Measurements from ENCODE around the gene MLPH.

The MLPH gene

GRCh38 chr2:237564526-237565131 lies 77.6 kb downstream of the MLPH start:
- no peak for DNase-seq (ENCODE audit: low read depth in 2 of 3, low spot score in 1 of 3)

- DNase-seq (ENCODE audit: low read depth in 2 of 3, low spot score in 1 of 3), result no peak
Observed at GRCh38 chr2:237565974-237566373, 78.9 kb downstream of the MLPH start.

- no peak for DNase-seq (ENCODE audit: low read depth in 2 of 3, low spot score in 1 of 3)
Observed at GRCh38 chr2:237566401-237567235, 79.6 kb downstream of the MLPH start, which contains the start of gene PRLH. Gene PRLH, plus strand, starts transcription at chr2:237566574. Its CDS starts 0 bp downstream, at chr2:237566574.

GRCh38 chr2:237567276-237568029 lies 80.4 kb downstream of the MLPH start:
- DNase-seq (ENCODE audit: low read depth in 2 of 3, low spot score in 1 of 3), result no peak

- no peak for DNase-seq (ENCODE audit: low read depth in 2 of 3, low spot score in 1 of 3)
Observed at GRCh38 chr2:237568121-237568660, 81.1 kb downstream of the MLPH start.

- DNase-seq (ENCODE audit: low read depth in 2 of 3, low spot score in 1 of 3), result no peak
Observed at GRCh38 chr2:237569041-237569440, 82.0 kb downstream of the MLPH start.

- DNase-seq (ENCODE audit: low read depth in 2 of 3, low spot score in 1 of 3), result no peak
Observed at GRCh38 chr2:237569896-237570295, 82.8 kb downstream of the MLPH start.

GRCh38 chr2:237570776-237571335 lies 83.8 kb downstream of the MLPH start:
- DNase-seq (ENCODE audit: low read depth in 2 of 3, low spot score in 1 of 3), result no peak

- no peak for DNase-seq (ENCODE audit: low read depth in 2 of 3, low spot score in 1 of 3)
Observed at GRCh38 chr2:237571551-237571950, 84.5 kb downstream of the MLPH start.

GRCh38 chr2:237572021-237572741 lies 85.1 kb downstream of the MLPH start:
- peak; percentile 78 to 89 (median 87) for DNase-seq (ENCODE audit: low read depth in 2 of 3, low spot score in 1 of 3)

- DNase-seq (ENCODE audit: low read depth in 2 of 3, low spot score in 1 of 3), result no peak
Observed at GRCh38 chr2:237572742-237573101, 85.7 kb downstream of the MLPH start.

- DNase-seq (ENCODE audit: low read depth in 2 of 3, low spot score in 1 of 3), result no peak
Observed at GRCh38 chr2:237573721-237574415, 86.8 kb downstream of the MLPH start.

GRCh38 chr2:237574467-237574866 lies 87.4 kb downstream of the MLPH start:
- DNase-seq (ENCODE audit: low read depth in 2 of 3, low spot score in 1 of 3), result no peak

GRCh38 chr2:237574894-237575868 lies 88.1 kb downstream of the MLPH start:
- DNase-seq (ENCODE audit: low read depth in 2 of 3, low spot score in 1 of 3), result no peak

GRCh38 chr2:237575869-237576862 lies 89.1 kb downstream of the MLPH start:
- no peak for DNase-seq (ENCODE audit: low read depth in 2 of 3, low spot score in 1 of 3)

- no peak for DNase-seq (ENCODE audit: low read depth in 2 of 3, low spot score in 1 of 3)
Observed at GRCh38 chr2:237576974-237577373, 89.9 kb downstream of the MLPH start.

- DNase-seq (ENCODE audit: low read depth in 2 of 3, low spot score in 1 of 3), result no peak
Observed at GRCh38 chr2:237577458-237577857, 90.4 kb downstream of the MLPH start.

Measured in stimulated activated CD4-positive, alpha-beta T cell treated with anti-CD3 and anti-CD28 coated beads, Interleukin-12 subunit alpha, Interleukin-12 subunit beta, amount 100 ng/mL, for 48 hours (primary cell).